Retinal pigment epithelial cell (primary cell): ENCODE results near the gene ADCYAP1R1.

ENCODE experiments used
- DNase-seq: peaks from one replicate; pipeline ENCODE4 v3.0.0-alpha.2; 2010; ENCODE audit warnings: low read depth
- H3K4me3 ChIP-seq: 2 replicates; pipeline ENCODE4 v1.5.1; 2011; ENCODE audit warnings: mild to moderate bottlenecking, low read length, control low read depth, moderate library complexity
- TF ChIP-seq, protein P1 (sequence below): conservative IDR thresholded peaks from 2 replicates; pipeline ENCODE4 v1.5.1; 2011; ENCODE audit warnings: low read depth, low read length, control low read depth, inconsistent platforms

Gene ADCYAP1R1

DNA sequence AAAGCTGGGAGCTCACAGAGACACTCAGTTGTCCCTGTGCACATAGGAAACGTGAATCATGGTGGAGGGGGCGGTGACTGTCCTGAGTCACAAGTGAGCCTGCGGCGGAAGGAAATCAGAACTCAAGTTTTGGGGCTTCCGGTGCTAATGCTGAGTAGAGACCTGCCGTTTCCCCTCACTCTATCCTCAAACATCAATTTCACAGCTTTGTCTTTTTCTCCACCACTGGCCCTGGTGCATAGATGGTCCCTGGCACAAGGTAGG, 21.9 kb downstream of the ADCYAP1R1 start:
- TF ChIP-seq, protein P1, sequence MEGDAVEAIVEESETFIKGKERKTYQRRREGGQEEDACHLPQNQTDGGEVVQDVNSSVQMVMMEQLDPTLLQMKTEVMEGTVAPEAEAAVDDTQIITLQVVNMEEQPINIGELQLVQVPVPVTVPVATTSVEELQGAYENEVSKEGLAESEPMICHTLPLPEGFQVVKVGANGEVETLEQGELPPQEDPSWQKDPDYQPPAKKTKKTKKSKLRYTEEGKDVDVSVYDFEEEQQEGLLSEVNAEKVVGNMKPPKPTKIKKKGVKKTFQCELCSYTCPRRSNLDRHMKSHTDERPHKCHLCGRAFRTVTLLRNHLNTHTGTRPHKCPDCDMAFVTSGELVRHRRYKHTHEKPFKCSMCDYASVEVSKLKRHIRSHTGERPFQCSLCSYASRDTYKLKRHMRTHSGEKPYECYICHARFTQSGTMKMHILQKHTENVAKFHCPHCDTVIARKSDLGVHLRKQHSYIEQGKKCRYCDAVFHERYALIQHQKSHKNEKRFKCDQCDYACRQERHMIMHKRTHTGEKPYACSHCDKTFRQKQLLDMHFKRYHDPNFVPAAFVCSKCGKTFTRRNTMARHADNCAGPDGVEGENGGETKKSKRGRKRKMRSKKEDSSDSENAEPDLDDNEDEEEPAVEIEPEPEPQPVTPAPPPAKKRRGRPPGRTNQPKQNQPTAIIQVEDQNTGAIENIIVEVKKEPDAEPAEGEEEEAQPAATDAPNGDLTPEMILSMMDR = no peak
- H3K4me3 ChIP-seq = no peak overlapping the region
- DNase-seq = no peak

GRCh38 chr7:31074403-31075085, 22.4 kb downstream of the ADCYAP1R1 start:
- H3K4me3 ChIP-seq = no peak overlapping the region
- TF ChIP-seq, protein P1 = no peak
- DNase-seq = no peak

DNA sequence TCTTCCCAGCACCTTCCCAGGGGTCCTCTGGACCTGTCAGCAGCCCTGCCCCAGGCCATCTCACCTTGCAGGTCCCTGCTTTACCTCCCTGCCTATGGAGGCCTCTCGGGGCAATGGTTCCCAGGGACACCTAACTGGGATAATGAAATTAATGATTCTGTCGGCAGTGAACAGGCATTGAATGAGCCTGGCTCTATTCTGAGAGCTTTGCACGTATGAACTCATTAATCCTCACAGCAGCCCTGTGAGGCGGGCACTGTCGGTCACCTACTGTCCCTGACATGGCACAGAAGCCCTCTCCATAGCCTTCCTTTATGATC, 22.9 kb downstream of the ADCYAP1R1 start:
- TF ChIP-seq, protein P1 = no peak
- no peak for DNase-seq

GRCh38 chr7:31076051-31076450, 23.9 kb downstream of the ADCYAP1R1 start:
- no peak for DNase-seq
- TF ChIP-seq, protein P1 = no peak
- H3K4me3 ChIP-seq = no peak overlapping the region

More for the DNA sequence above, 22.9 kb downstream of the ADCYAP1R1 start:
- no peak overlapping the region for H3K4me3 ChIP-seq

DNA sequence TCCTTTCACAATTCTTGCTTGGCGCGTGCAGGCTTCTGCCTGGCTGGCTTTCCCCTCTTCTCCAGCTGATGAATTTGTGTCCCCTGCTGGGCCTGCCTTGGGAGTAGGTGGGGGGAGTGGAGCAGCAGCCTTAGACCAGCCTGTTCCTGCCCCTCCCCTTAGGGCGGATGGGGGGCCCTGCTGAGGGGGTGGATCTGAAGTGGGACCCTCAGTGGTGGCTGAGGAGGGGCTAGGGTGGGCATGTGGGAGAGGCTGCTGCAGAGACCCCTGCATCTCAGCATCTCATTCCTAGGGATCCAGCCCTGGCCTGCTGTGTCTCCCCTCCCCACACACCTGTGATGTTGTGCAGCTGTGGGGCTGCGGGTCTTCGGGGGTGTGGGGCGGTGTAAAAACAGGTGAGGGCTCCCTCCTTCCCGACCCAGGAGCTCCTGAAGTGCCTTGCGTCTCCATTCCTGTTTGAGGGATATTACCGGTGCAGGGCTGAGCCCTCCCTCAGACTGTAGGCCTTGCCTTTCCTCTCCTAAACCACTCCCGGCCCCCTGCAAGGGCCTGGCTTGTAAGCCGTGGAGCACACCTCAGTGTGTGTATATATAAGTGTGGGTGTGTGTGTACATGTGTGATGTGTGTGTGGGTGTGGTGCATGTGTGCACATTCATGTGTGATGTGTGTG, 24.7 kb downstream of the ADCYAP1R1 start:
- no peak for DNase-seq
- TF ChIP-seq, protein P1 = no peak
- no peak overlapping the region for H3K4me3 ChIP-seq

DNA sequence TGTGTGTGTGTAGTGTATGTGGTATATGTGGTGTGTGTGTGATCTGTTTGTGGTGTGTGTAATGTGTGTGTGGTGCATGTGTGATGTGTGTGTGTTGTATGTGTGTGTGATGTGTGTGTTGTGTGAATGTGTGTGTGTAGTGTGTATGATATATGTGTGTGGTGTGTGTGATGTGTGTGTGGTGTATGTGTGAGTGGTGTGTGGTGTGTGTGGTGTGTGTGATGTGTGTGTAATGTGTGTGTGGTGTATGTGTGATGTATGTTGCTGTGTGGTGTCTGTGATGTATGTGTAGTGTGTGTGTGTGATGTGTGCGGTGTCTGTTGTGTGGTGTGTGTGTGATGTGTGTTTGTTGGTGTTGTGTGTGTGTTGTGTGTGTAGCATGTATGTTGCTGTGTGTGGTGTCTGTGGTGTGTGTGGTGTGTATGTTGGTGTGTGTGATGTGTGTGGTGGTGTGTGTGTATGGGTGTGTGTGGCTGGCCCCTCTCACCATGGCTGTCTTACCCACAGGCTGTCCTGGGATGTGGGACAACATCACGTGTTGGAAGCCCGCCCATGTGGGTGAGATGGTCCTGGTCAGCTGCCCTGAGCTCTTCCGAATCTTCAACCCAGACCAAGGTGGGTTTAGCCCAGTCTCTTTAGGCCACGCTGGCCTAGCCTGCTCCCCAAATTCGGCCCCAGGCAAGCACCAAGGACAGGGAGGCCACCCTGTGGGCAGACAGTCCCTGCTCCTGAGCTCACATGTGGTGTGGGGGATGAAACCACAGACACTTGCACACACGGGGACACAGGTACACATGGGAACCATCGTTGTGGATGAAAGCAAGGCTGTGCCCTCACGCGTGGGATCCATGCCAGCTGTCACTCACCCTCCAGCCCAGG, 25.6 kb downstream of the ADCYAP1R1 start:
- no peak overlapping the region for H3K4me3 ChIP-seq
- no peak for DNase-seq
- TF ChIP-seq, protein P1 = no peak
